HepG2 (cell line): ENCODE measurements around the gene FPGS. TPM values are rescaled to one million over a fixed set of nuclear protein-coding genes. Genes with fewer than 3 reads are reported as not detected.

Source experiments
- AHR ChIP-seq: IDR thresholded peaks from 2 replicates; pipeline ENCODE4 v1.6.1; 2018; ENCODE audit warnings: missing genetic modification reagents, missing compliant biosample characterization
- FOSL1 ChIP-seq: sonication (generic); formaldehyde crosslinking; IDR thresholded peaks from 2 replicates; pipeline ENCODE4 v1.9.0; 2021; ENCODE audit warnings: missing genetic modification reagents, borderline replicate concordance
- GFI1 ChIP-seq: sonication (generic); formaldehyde crosslinking; IDR thresholded peaks from 2 replicates; pipeline ENCODE4 v1.5.0; 2020; ENCODE audit warnings: missing genetic modification reagents, mild to moderate bottlenecking, borderline replicate concordance
- HOXA5 ChIP-seq: sonication (generic); formaldehyde crosslinking; IDR thresholded peaks from 2 replicates; pipeline ENCODE4 v1.4.0; 2020; ENCODE audit warnings: missing genetic modification reagents
- IKZF4 ChIP-seq: sonication (generic); formaldehyde crosslinking; IDR thresholded peaks from 2 replicates; pipeline ENCODE4 v1.5.1; 2020; ENCODE audit warnings: borderline replicate concordance, mild to moderate bottlenecking, low read depth, missing genetic modification reagents; ENCODE audit errors: not compliant biosample characterization
- NONO ChIP-seq, 2 experiments: fragments of 450-650 bp in 1 of 2; sonication (generic) in 1 of 2; formaldehyde crosslinking in 1 of 2; IDR thresholded peaks in 1 of 2; conservative IDR thresholded peaks in 1 of 2; 2 replicates each; pipeline versions ENCODE4 v1.6.1 to v1.8.0; 2017 to 2022; ENCODE audit warnings: mild to moderate bottlenecking in 1 of 2, missing genetic modification reagents in 1 of 2, moderate library complexity in 1 of 2
- NR2F6 ChIP-seq, 2 experiments: IDR thresholded peaks; 2 replicates each; pipeline ENCODE4 v1.6.1; 2016; ENCODE audit warnings: antibody characterized with exemption in 1 of 2, mild to moderate bottlenecking in 1 of 2
- TFDP2 ChIP-seq: sonication (generic); formaldehyde crosslinking; IDR thresholded peaks from 2 replicates; pipeline ENCODE4 v1.4.0; 2020; ENCODE audit warnings: missing genetic modification reagents
- ZBTB33 ChIP-seq: sonication (generic); formaldehyde crosslinking; IDR thresholded peaks from 2 replicates; pipeline ENCODE4 v1.4.0; 2020; ENCODE audit warnings: missing genetic modification reagents
- ZBTB39 ChIP-seq: sonication (generic); formaldehyde crosslinking; IDR thresholded peaks from 2 replicates; pipeline ENCODE4 v1.5.0; 2020; ENCODE audit warnings: missing genetic modification reagents
- ZBTB7B ChIP-seq: sonication (generic); formaldehyde crosslinking; IDR thresholded peaks from 2 replicates; pipeline ENCODE4 v1.4.0; 2020; ENCODE audit warnings: missing genetic modification reagents
- ZFP91 ChIP-seq: sonication (generic); formaldehyde crosslinking; IDR thresholded peaks from 2 replicates; pipeline ENCODE4 v1.9.0; 2022; ENCODE audit warnings: missing genetic modification reagents, mild to moderate bottlenecking, borderline replicate concordance
- ZNF232 ChIP-seq: sonication (generic); formaldehyde crosslinking; IDR thresholded peaks from 2 replicates; pipeline ENCODE4 v1.4.0; 2020; ENCODE audit warnings: missing genetic modification reagents, borderline replicate concordance
- ZNF430 ChIP-seq: sonication (generic); formaldehyde crosslinking; IDR thresholded peaks from 2 replicates; pipeline ENCODE4 v1.9.0; 2021; ENCODE audit warnings: mild to moderate bottlenecking, missing genetic modification reagents
- ZNF605 ChIP-seq: sonication (generic); formaldehyde crosslinking; IDR thresholded peaks from 2 replicates; pipeline ENCODE4 v1.8.0; 2022; ENCODE audit warnings: mild to moderate bottlenecking, missing genetic modification reagents
- ZNF691 ChIP-seq: sonication (generic); formaldehyde crosslinking; IDR thresholded peaks from 2 replicates; pipeline ENCODE4 v1.4.0; 2020; ENCODE audit warnings: missing genetic modification reagents, low read depth, mild to moderate bottlenecking, borderline replicate concordance
- ZNF747 ChIP-seq: sonication (generic); formaldehyde crosslinking; IDR thresholded peaks from 2 replicates; pipeline ENCODE4 v1.8.1; 2023; ENCODE audit warnings: missing genetic modification reagents, mild to moderate bottlenecking, borderline replicate concordance
- ZNF841 ChIP-seq: sonication (generic); formaldehyde crosslinking; IDR thresholded peaks from 2 replicates; pipeline ENCODE4 v1.8.1; 2023; ENCODE audit warnings: missing genetic modification reagents, borderline replicate concordance
- ZSCAN21 ChIP-seq: sonication (generic); formaldehyde crosslinking; IDR thresholded peaks from 2 replicates; pipeline ENCODE4 v1.8.0; 2022; ENCODE audit warnings: mild to moderate bottlenecking, missing genetic modification reagents, moderate library complexity, borderline replicate concordance
- ZSCAN25 ChIP-seq: sonication (generic); formaldehyde crosslinking; IDR thresholded peaks from 2 replicates; pipeline ENCODE4 v1.8.0; 2022; ENCODE audit warnings: mild to moderate bottlenecking, missing genetic modification reagents
- polyA plus RNA-seq, 8 experiments: library from polyadenylated mRNA; depleted of rRNA in 3 of 8; stranded (reverse) in 7 of 8; unstranded in 1 of 8; fragments of >200 nt; fragmentation: Illumina TruSeq in 4 of 8; extraction: Trizol in 4 of 8; gene quantifications; 2 replicates each; pipeline versions ENCODE4 v1.2.1 to v1.2.3, GENCODE V29; 2011 to 2016; ENCODE audit warnings: low read depth in 4 of 8, missing spikeins in 1 of 8, mixed read lengths in 1 of 8; ENCODE audit not compliant: insufficient read depth in 1 of 8
- total RNA-seq, 5 experiments: library from RNA; depleted of rRNA; stranded (reverse); fragments of >200 nt; fragmentation: Illumina TruSeq; extraction: Trizol; gene quantifications; 2 replicates each; pipeline ENCODE4 v1.2.3, GENCODE V29; 2016; ENCODE audit warnings: low read depth in 1 of 5

Gene FPGS
- total and polyA plus RNA-seq, 2 of the 13 experiments (the other 11 are each of a cell fraction or from before 2014, with no cell fraction given) = 35.6 to 36.8 TPM

- TF ChIP-seq TFDP2 (CRISPR knock-in tag) (peak; percentile 40; the same call in 1 of the 2 replicates), ZBTB39 (CRISPR knock-in tag) (peak; percentile 62; the same call in 1 of the 2 replicates), ZFP91 (peak; percentile 54), NONO (IDR thresholded peaks at IDR 0.05) (no peak), NONO (CRISPR knock-in tag; conservative IDR thresholded peaks at IDR 0.05) (peak; percentile 72), AHR (CRISPR knock-in tag) (0 out of 2 replicates have a peak, but pooled peaks have one; percentile 47), NR2F6 (IDR thresholded peaks at IDR 0.05) (no peak), NR2F6 (CRISPR knock-in tag; IDR thresholded peaks at IDR 0.05) (peak; percentile 85), IKZF4 (CRISPR knock-in tag) (peak; percentile 21), ZNF430 (0 out of 2 replicates have a peak, but pooled peaks have one; percentile 39), HOXA5 (CRISPR knock-in tag) (0 out of 2 replicates have a peak, but pooled peaks have one; percentile 61), ZNF605 (CRISPR knock-in tag) (0 out of 2 replicates have a peak, but pooled peaks have one; percentile 43), GFI1 (no peak), ZBTB7B (CRISPR knock-in tag) (peak; percentile 76), FOSL1 (CRISPR knock-in tag) (no peak), ZNF747 (CRISPR knock-in tag) (0 out of 2 replicates have a peak, but pooled peaks have one; percentile 49), ZNF232 (no peak), ZNF841 (CRISPR knock-in tag) (no peak), ZSCAN25 (CRISPR knock-in tag) (peak; percentile 99), ZNF691 (peak; percentile 35; the same call in 1 of the 2 replicates), ZSCAN21 (CRISPR knock-in tag) (peak; percentile 70; the same call in 1 of the 2 replicates), ZBTB33 (CRISPR knock-in tag) (peak; percentile 56; the same call in 1 of the 2 replicates)
These were observed 22.8 kb downstream of the FPGS start (continued) for GRCh38 chr9:127825319-127826051.
